H1 (cell line): ENCODE results near the gene ELP4. TPM values are rescaled to one million over a fixed set of nuclear protein-coding genes. Genes with fewer than 3 reads are reported as not detected.

Experiments
- CTCF ChIA-PET: fragments of 300-600 bp; sonication (Branson Sonifier 250); formaldehyde crosslinking; loops from one replicate; lab custom pipeline; 2021; ENCODE audit not compliant: partially characterized antibody; lab: Charles Lee
- POLR2A ChIA-PET: fragments of 300-600 bp; sonication (Branson Sonifier 250); formaldehyde crosslinking; loops from one replicate; lab custom pipeline; 2021; ENCODE audit warnings: inconsistent platforms; ENCODE audit not compliant: partially characterized antibody; lab: Charles Lee
- DNase-seq, 2 experiments: peaks; one replicate each; pipeline versions ENCODE4 v3.0.0 to v3.0.0-alpha.2; 2010 to 2022; ENCODE audit warnings: low spot score in 2 of 2, low read depth in 1 of 2, mixed read lengths in 1 of 2
- FAIRE-seq: peaks from 2 replicates; lab custom pipeline; 2011; peaks lifted over from hg19 to GRCh38; lab: Jason Lieb, UNC
- H2AFZ ChIP-seq: 2 replicates; pipeline ENCODE4 v1.8.1; 2012; ENCODE audit warnings: low read length, inconsistent platforms
- H2AK5ac ChIP-seq: 2 replicates; pipeline ENCODE4 v1.6.1; 2013; ENCODE audit warnings: low read depth, low read length
- H2BK120ac ChIP-seq: replicated peaks from 2 replicates; pipeline ENCODE3; 2013; ENCODE audit warnings: low read depth, low read length, inconsistent platforms
- H2BK12ac ChIP-seq: 2 replicates; pipeline ENCODE4 v1.6.1; 2013; ENCODE audit warnings: low read depth, low read length
- H2BK15ac ChIP-seq: 2 replicates; pipeline ENCODE4 v1.6.1; 2013; ENCODE audit warnings: low read length
- H2BK20ac ChIP-seq: 2 replicates; pipeline ENCODE4 v1.6.1; 2013; ENCODE audit warnings: low read length
- H2BK5ac ChIP-seq: 2 replicates; pipeline ENCODE4 v1.6.1; 2013; ENCODE audit warnings: low read depth, low read length
- H3K14ac ChIP-seq: 2 replicates; pipeline ENCODE4 v1.6.1; 2013; ENCODE audit warnings: inconsistent platforms; ENCODE audit not compliant: insufficient read length
- H3K18ac ChIP-seq: 2 replicates; pipeline ENCODE4 v1.6.1; 2013; ENCODE audit warnings: low read length; ENCODE audit errors: extremely low read depth
- H3K23ac ChIP-seq: 2 replicates; pipeline ENCODE4 v1.6.1; 2013; ENCODE audit warnings: inconsistent platforms; ENCODE audit not compliant: insufficient read length
- H3K23me2 ChIP-seq: 2 replicates; pipeline ENCODE4 v1.6.1; 2013; ENCODE audit warnings: low read depth, low read length
- H3K27ac ChIP-seq: 2 replicates; pipeline ENCODE4 v1.6.1; 2011; ENCODE audit warnings: low read depth, low read length, inconsistent platforms
- H3K27me3 ChIP-seq, 4 experiments: replicated peaks in 1 of 4; 1 replicate in 1 of 4; 2 replicates in 3 of 4; pipeline versions ENCODE4 v1.6.1 to v1.8.1; 2011 to 2013; ENCODE audit warnings: low read length in 3 of 4, mild to moderate bottlenecking in 3 of 4, inconsistent platforms in 2 of 4, mixed read lengths in 2 of 4, moderate library complexity in 1 of 4; ENCODE audit not compliant: control insufficient read depth in 3 of 4, insufficient read depth in 3 of 4; ENCODE audit errors: extremely low read depth in 1 of 4
- H3K36me3 ChIP-seq, 4 experiments: 2 replicates each; pipeline versions ENCODE4 v1.6.1 to v1.8.1; 2011 to 2013; ENCODE audit warnings: mild to moderate bottlenecking in 4 of 4, low read length in 3 of 4, moderate library complexity in 2 of 4, control low read depth in 1 of 4, inconsistent platforms in 1 of 4; ENCODE audit not compliant: insufficient read depth in 4 of 4, control insufficient read depth in 2 of 4
- H3K4ac ChIP-seq: replicated peaks from 2 replicates; pipeline ENCODE3; 2013; ENCODE audit warnings: low read length, low read depth, mixed read lengths, inconsistent platforms; ENCODE audit not compliant: insufficient read length
- H3K4me1 ChIP-seq, 4 experiments: replicated peaks in 1 of 4; 1 replicate in 1 of 4; 2 replicates in 3 of 4; pipeline versions ENCODE4 v1.6.1 to v1.8.1; 2011 to 2013; ENCODE audit warnings: low read length in 3 of 4, inconsistent platforms in 2 of 4, mixed read lengths in 1 of 4; ENCODE audit not compliant: insufficient read depth in 4 of 4, control insufficient read depth in 3 of 4
- H3K4me2 ChIP-seq, 2 experiments: 2 replicates each; pipeline versions ENCODE4 v1.6.1 to v1.8.1; 2011 to 2013; ENCODE audit warnings: low read depth in 2 of 2, low read length in 2 of 2, control low read depth in 1 of 2, inconsistent platforms in 1 of 2, mild to moderate bottlenecking in 1 of 2; ENCODE audit not compliant: insufficient read depth in 1 of 2
- H3K4me3 ChIP-seq, 4 experiments: fragments of 200-600, 300-600 bp in 1 of 4; sonication (generic), shearing (Covaris generic), sonication (Bioruptor Twin) in 1 of 4; 2 replicates each; pipeline versions ENCODE4 v1.5.1 to v1.8.1; 2011 to 2016; ENCODE audit warnings: low read length in 4 of 4, low read depth in 3 of 4, control low read depth in 2 of 4, inconsistent platforms in 2 of 4, mild to moderate bottlenecking in 2 of 4, mixed read lengths in 1 of 4, moderate library complexity in 1 of 4; ENCODE audit not compliant: insufficient read depth in 2 of 4; ENCODE audit errors: extremely low read depth in 1 of 4
- H3K56ac ChIP-seq: replicated peaks from 2 replicates; pipeline ENCODE3; 2013; ENCODE audit warnings: low read depth, mild to moderate bottlenecking, mixed read lengths, low read length, inconsistent platforms; ENCODE audit not compliant: insufficient read length
- H3K79me1 ChIP-seq: 2 replicates; pipeline ENCODE4 v1.6.1; 2013; ENCODE audit warnings: low read depth, low read length, control low read depth
- H3K79me2 ChIP-seq, 2 experiments: 2 replicates each; pipeline versions ENCODE4 v1.6.1 to v1.8.1; 2012 to 2013; ENCODE audit warnings: low read length in 2 of 2, mild to moderate bottlenecking in 2 of 2, inconsistent platforms in 1 of 2; ENCODE audit not compliant: insufficient read depth in 2 of 2, control insufficient read depth in 1 of 2
- H3K9ac ChIP-seq, 4 experiments: replicated peaks in 1 of 4; 1 replicate in 1 of 4; 2 replicates in 3 of 4; pipeline versions ENCODE4 v1.6.1 to v1.8.1; 2011 to 2013; ENCODE audit warnings: low read depth in 3 of 4, low read length in 3 of 4, control low read depth in 2 of 4, mild to moderate bottlenecking in 2 of 4, moderate library complexity in 2 of 4, inconsistent platforms in 1 of 4; ENCODE audit errors: extremely low read depth in 1 of 4
- H3K9me3 ChIP-seq, 2 experiments: 2 replicates each; pipeline versions ENCODE4 v1.6.1 to v1.8.1; 2012 to 2013; ENCODE audit warnings: mild to moderate bottlenecking in 2 of 2, moderate library complexity in 2 of 2, control low read depth in 1 of 2, inconsistent platforms in 1 of 2, low read depth in 1 of 2, low read length in 1 of 2, mixed read lengths in 1 of 2; ENCODE audit not compliant: insufficient read depth in 2 of 2
- H4K20me1 ChIP-seq, 2 experiments: replicated peaks in 1 of 2; 2 replicates each; pipeline versions ENCODE3 to v1.8.1; 2011 to 2013; ENCODE audit warnings: inconsistent platforms in 2 of 2, low read length in 2 of 2, mild to moderate bottlenecking in 1 of 2; ENCODE audit not compliant: insufficient read depth in 2 of 2, control insufficient read depth in 1 of 2
- H4K5ac ChIP-seq: 2 replicates; pipeline ENCODE4 v1.6.1; 2013; ENCODE audit warnings: low read length, low read depth, mixed read lengths, inconsistent platforms; ENCODE audit not compliant: insufficient read length
- H4K8ac ChIP-seq: 2 replicates; pipeline ENCODE4 v1.8.0; 2013; ENCODE audit warnings: mild to moderate bottlenecking, moderate library complexity, low read length, inconsistent platforms; ENCODE audit not compliant: insufficient read depth; ENCODE audit errors: extremely low read depth
- H4K91ac ChIP-seq: replicated peaks from 2 replicates; pipeline ENCODE3; 2013; ENCODE audit warnings: low read length, mixed read lengths, inconsistent platforms; ENCODE audit not compliant: insufficient read length
- CBX8 ChIP-seq: fragments of 300-800, 300-1000 bp; sonication (generic); IDR thresholded peaks from 2 replicates; pipeline ENCODE4 v1.7.1; 2016; ENCODE audit warnings: low read depth, low read length, borderline replicate concordance
- CHD1 ChIP-seq: IDR thresholded peaks from 2 replicates; pipeline ENCODE4 v1.6.1; 2012; ENCODE audit warnings: low read depth, low read length, improper control_type of control experiment
- CHD2 ChIP-seq: IDR thresholded peaks from 2 replicates; pipeline ENCODE4 v1.6.1; 2012; ENCODE audit warnings: low read length, improper control_type of control experiment
- CREB1 ChIP-seq: IDR thresholded peaks from 2 replicates; pipeline ENCODE4 v1.6.1; 2012; ENCODE audit warnings: inconsistent platforms
- EGR1 ChIP-seq: IDR thresholded peaks from 2 replicates; pipeline ENCODE4 v1.6.1; 2011; ENCODE audit warnings: low read depth, low read length, borderline replicate concordance
- GABPA ChIP-seq: IDR thresholded peaks from 2 replicates; pipeline ENCODE4 v1.6.1; 2011; ENCODE audit warnings: mild to moderate bottlenecking, low read length, moderate library complexity, borderline replicate concordance; ENCODE audit not compliant: insufficient read depth
- HDAC2 ChIP-seq, 2 experiments: fragments of 300-600 bp in 1 of 2; sonication (generic) in 1 of 2; IDR thresholded peaks; 2 replicates each; pipeline ENCODE4 v1.6.1; 2011 to 2012; ENCODE audit warnings: low read depth in 2 of 2, low read length in 2 of 2, mild to moderate bottlenecking in 2 of 2, moderate library complexity in 2 of 2, borderline replicate concordance in 1 of 2, inconsistent platforms in 1 of 2
- POU5F1 ChIP-seq: IDR thresholded peaks from 2 replicates; pipeline ENCODE4 v1.6.1; 2011; ENCODE audit warnings: low read depth, mild to moderate bottlenecking, low read length, moderate library complexity
- RBBP5 ChIP-seq: IDR thresholded peaks from 2 replicates; pipeline ENCODE4 v1.7.1; 2012; ENCODE audit warnings: low read depth, mild to moderate bottlenecking, inconsistent platforms, low read length, moderate library complexity, borderline replicate concordance
- SIN3A ChIP-seq, 2 experiments: IDR thresholded peaks in 1 of 2; conservative IDR thresholded peaks in 1 of 2; 2 replicates each; pipeline ENCODE4 v1.6.1; 2011 to 2012; ENCODE audit warnings: low read length in 2 of 2, improper control_type of control experiment in 1 of 2, low read depth in 1 of 2, mild to moderate bottlenecking in 1 of 2
- SIRT6 ChIP-seq: IDR thresholded peaks from one replicate; pipeline ENCODE4 v1.7.1; 2012; ENCODE audit warnings: low read length, inconsistent platforms
- SIX5 ChIP-seq: IDR thresholded peaks from 2 replicates; pipeline ENCODE4 v1.6.1; 2011; ENCODE audit warnings: mild to moderate bottlenecking, low read depth, low read length
- SP1 ChIP-seq: IDR thresholded peaks from 2 replicates; pipeline ENCODE4 v1.6.1; 2011; ENCODE audit warnings: low read depth, low read length
- TBP ChIP-seq: IDR thresholded peaks from 2 replicates; pipeline ENCODE4 v1.6.1; 2011; ENCODE audit warnings: low read depth, low read length, improper control_type of control experiment
- WGBS, 2 experiments: shearing (Covaris generic) in 1 of 2; methylation state at CpG; one replicate each; pipeline versions ENCODE4 v1.1.6 to v1.1.7; 2013 to 2015; ENCODE audit warnings: low lambda C conversion rate in 2 of 2, mixed read lengths in 2 of 2, inconsistent platforms in 1 of 2, low coverage in 1 of 2, missing lambda C conversion rate in 1 of 2; ENCODE audit not compliant: insufficient replicate concordance in 2 of 2, insufficient coverage in 1 of 2, insufficient read length in 1 of 2; ENCODE audit errors: extremely low coverage in 1 of 2, missing lambda C conversion rate in 1 of 2; 5-methylcytosine and 5-hydroxymethylcytosine counted together
- polyA plus RNA-seq, 7 experiments: library from polyadenylated mRNA; depleted of rRNA in 3 of 7; stranded (reverse) in 5 of 7; unstranded in 2 of 7; fragments of >200 nt in 5 of 7; fragments of 200-250 nt in 2 of 7; gene quantifications; 1 replicate in 5 of 7; 2 replicates in 1 of 7; 4 replicates in 1 of 7; pipeline versions ENCODE4 v1.2.1 to v1.2.3, GENCODE V29; 2011 to 2013; ENCODE audit warnings: missing spikeins in 2 of 7, mixed read lengths in 2 of 7
- total RNA-seq: library from RNA; stranded (reverse); fragmentation: NEBNext Ultra II Directional; extraction: Animal tissue kit (Norgen Biotek cat#: 25700); gene quantifications from 2 replicates; pipeline ENCODE4 v1.2.1, GENCODE V29; 2021

ELP4 gene
- total and polyA plus RNA-seq, 2 of the 8 experiments (the other 6 are each of a cell fraction or from before 2014, with no cell fraction given): 14.0 to 18.6 TPM

DNA sequence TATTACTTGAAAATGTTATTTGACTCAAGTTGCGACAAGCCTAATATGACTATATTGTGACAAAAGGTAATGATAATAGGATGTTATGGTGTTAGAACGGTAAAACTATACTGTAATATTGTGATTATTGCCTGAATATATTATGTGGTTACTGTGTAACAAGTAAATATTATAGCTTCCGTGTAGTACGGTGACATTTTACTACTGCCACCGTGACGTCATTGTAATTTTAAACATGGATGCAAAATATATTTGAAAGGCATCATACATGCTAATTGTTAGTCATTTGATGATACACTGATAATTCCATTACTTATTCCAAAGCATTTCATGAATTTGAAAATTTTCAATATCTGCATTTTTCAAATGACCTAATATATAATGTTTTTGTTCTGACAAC lies 2.5 kb downstream of the ELP4 start:
- no peak overlapping the region for H3K9ac ChIP-seq
- H3K27ac ChIP-seq: no peak overlapping the region
- no peak overlapping the region for H2BK120ac ChIP-seq
- H3K18ac ChIP-seq: no peak overlapping the region
- H3K4me2 ChIP-seq: no peak overlapping the region
- 80% methylated on average over 6 of the region's 6 CpGs; no CpG with 5 or more reads in 1 of the 2 experiments for WGBS, 2 experiments
- no peaks in the 10 kb centered on the region for H4K20me1 ChIP-seq
- peaks cover 0 to 51% of the 10 kb centered on the region in 2 experiments; a peak in 3 of 4 replicates for H3K79me2 ChIP-seq
- POLR2A ChIA-PET: no interaction called here
- H3K4ac ChIP-seq: no peak overlapping the region
- H2AFZ ChIP-seq: no peak overlapping the region
- H4K5ac ChIP-seq: no peak overlapping the region
- no peak overlapping the region for H3K23ac ChIP-seq
- no peak overlapping the region for H2BK5ac ChIP-seq
- CTCF ChIA-PET: interaction anchor here (1.6 kb wide), 1 partner anchor 130 kb away, joined by 4 read pairs; no protein-coding TSS in a partner anchor
- no peaks in the 10 kb centered on the region for H3K36me3 ChIP-seq
- H3K9me3 ChIP-seq: no peaks in the 10 kb centered on the region
- no peak overlapping the region for H2BK12ac ChIP-seq
- no peak for DNase-seq
- FAIRE-seq: no peak
- no peaks in the 10 kb centered on the region for H3K23me2 ChIP-seq
- no peak overlapping the region for H4K91ac ChIP-seq
- no peak overlapping the region for H2BK15ac ChIP-seq
- no peak overlapping the region for H3K56ac ChIP-seq
- H3K14ac ChIP-seq: no peak overlapping the region
- no peaks in the 10 kb centered on the region for H3K27me3 ChIP-seq
- H2BK20ac ChIP-seq: no peak overlapping the region
- H3K79me1 ChIP-seq: no peaks in the 10 kb centered on the region
- no peaks in the 10 kb centered on the region; a peak in 1 of 7 replicates for H3K4me1 ChIP-seq
- H2AK5ac ChIP-seq: no peak overlapping the region
- no peak overlapping the region for H4K8ac ChIP-seq
- no peak overlapping the region for H3K4me3 ChIP-seq
- TF ChIP-seq TBP: no peak
- no peak for TF ChIP-seq RBBP5
- TF ChIP-seq CBX8: no peak
- no peak for TF ChIP-seq SIN3A (conservative IDR thresholded peaks at IDR 0.05 in 1 of 2, IDR thresholded peaks at IDR 0.05 in 1 of 2; ENCODE audit: low read depth in 1 of 2, low read length in 2 of 2)
- no peak for TF ChIP-seq POU5F1
- no peak for TF ChIP-seq CREB1
- TF ChIP-seq EGR1: no peak
- no peak for TF ChIP-seq CHD1
- TF ChIP-seq GABPA: no peak
- no peak for TF ChIP-seq CHD2
- TF ChIP-seq SP1: no peak
- TF ChIP-seq HDAC2 (IDR thresholded peaks at IDR 0.05; ENCODE audit: borderline replicate concordance in 1 of 2, low read depth in 2 of 2, low read length in 2 of 2): no peak
- no peak for TF ChIP-seq SIX5
- TF ChIP-seq SIRT6: no peak
